Umbilical cord (tissue), 2 donors: ENCODE results near the gene DLX1. TPM values are rescaled to one million over a fixed set of nuclear protein-coding genes. Genes with fewer than 3 reads are reported as not detected.
"Not testable (repeated sequence)": the region's sequence is repeated elsewhere in the genome, so short reads cannot be mapped to it uniquely, and the experiment has no call there.

Experiments
- DNase-seq: peaks from one replicate; pipeline ENCODE4 v3.0.0-alpha.2; 2015; ENCODE audit warnings: low spot score
- total RNA-seq: library from RNA; depleted of rRNA; stranded (reverse); fragments of >200 nt; gene quantifications from one replicate; pipeline ENCODE4 v1.2.3, GENCODE V29; 2014; ENCODE audit warnings: low replicate concordance; ENCODE audit not compliant: insufficient read depth

DLX1 gene
- total RNA-seq, 1 donor from 2014 or later, result 0.48 TPM

DNA sequence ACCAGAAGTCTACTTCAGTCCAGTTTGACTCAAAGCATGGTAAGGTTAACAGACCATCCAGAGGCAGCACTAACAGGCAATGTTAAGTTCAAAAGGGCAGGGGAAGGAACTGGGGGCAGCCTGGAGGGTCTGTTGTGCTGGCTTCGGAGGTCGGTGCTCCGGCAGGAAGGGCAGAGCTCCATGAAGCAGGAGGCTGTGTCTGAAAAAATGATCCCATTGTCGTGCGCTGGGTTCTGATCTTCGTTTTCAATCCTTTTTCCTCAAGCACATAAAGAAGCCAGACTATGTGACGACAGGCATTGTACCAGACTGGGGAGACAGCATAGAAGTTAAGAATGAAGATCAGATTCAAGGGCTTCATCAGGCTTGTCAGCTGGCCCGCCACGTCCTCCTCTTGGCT is 21.9 kb upstream of the DLX1 start:
- no peak for DNase-seq

- DNase-seq, result no peak
Measured at GRCh38 chr2:172065111-172065510, 20.2 kb upstream of the DLX1 start.

- DNase-seq, result no peak
Measured at GRCh38 chr2:172066394-172066886, 18.9 kb upstream of the DLX1 start.

DNA sequence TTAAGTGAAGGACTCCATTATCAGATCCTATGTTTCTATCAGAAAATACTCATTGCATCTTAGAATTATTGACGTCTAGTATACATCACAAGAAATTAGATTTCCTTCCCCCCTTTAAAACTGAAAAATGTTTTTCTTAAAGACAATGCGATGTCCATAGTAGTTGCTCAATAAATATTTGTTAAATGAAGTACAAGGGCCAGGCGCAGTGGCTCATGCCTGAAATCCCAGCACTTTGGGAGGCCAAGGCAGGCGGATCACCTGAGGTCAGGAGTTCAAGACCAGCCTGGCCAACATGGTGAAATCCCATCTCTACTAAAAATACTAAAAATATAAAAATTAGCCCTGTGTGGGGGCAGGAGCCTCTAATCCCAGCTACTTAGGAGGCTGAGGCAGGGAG is 17.4 kb upstream of the DLX1 start:
- DNase-seq, result not testable (repeated sequence)

- DNase-seq, result no peak
Measured at GRCh38 chr2:172070936-172071335, 14.4 kb upstream of the DLX1 start.

GRCh38 chr2:172072303-172072702 is 13.0 kb upstream of the DLX1 start:
- DNase-seq, result no peak

DNA sequence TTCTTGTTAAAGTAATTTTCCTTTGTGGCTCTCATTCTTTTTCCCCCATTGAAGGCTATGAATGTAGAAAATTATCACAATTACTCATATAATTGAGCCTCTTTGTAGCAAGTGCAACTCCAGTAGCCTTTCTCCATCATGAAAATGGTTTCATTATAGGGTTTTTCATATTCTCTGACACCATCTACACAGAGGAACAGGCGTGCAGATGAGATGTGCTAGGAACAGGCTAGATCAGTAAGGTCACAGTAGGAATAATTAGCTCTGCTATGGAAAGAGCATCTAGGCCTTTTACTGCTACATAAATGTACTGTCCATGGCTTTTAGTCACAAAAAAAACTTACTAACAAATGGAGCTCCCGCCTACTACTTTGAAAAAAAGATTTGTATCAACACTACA is 12.6 kb upstream of the DLX1 start:
- DNase-seq, result no peak

DNA sequence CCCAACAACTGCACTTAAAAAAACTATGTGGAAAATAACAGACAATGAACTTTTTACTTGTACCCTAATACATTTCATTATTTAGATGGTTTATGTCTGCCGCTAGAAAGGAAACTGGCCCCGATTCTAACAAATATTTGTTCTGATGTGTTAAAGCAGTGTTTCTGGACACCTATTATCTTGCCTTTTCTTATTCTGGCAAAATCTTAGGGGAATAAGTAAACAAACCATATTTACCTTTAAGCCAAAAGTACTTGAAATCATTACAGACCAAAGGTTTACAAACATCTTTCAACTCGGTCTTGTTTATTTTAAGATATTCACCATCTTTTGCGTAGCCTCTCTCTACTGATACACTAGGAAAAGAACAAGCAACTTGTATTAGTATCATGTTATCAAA is 11.8 kb upstream of the DLX1 start:
- no peak for DNase-seq

GRCh38 chr2:172074254-172074653 is 11.1 kb upstream of the DLX1 start:
- no peak for DNase-seq

GRCh38 chr2:172079416-172079815 is 5.9 kb upstream of the DLX1 start:
- no peak for DNase-seq

GRCh38 chr2:172079838-172080640 is 5.3 kb upstream of the DLX1 start:
- no peak for DNase-seq

DNA sequence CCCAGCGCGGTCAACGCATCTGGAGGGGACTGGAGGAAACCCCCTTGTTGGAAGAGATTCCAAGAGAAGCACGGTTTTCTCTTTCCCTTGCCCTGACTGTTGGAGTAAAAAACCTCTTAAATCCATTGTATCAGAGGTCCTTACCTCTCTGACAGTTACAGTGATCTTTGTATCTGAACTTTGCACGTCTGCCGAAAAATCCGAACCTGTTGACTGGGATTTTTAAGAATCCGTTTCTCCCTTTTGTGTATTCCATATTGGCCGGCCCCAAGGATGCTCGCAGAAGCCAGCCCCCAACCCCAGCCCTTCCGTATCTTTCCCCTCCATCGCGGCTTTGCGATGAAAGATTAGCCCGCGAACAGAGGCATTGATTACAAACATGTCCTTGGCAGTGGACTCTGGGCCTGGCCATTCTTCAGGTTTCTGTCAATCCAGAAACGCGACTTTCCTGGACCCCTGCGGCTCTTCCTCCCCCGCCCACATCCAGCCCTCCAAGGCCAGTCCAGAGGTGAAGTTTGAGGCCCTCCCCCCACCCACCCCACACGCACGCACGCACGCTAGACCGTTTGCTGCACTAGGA is 4.6 kb upstream of the DLX1 start:
- no peak for DNase-seq

- DNase-seq, result no peak
Measured at GRCh38 chr2:172081221-172082022, 3.9 kb upstream of the DLX1 start.

- no peak for DNase-seq
Measured at GRCh38 chr2:172082105-172082943, 3.0 kb upstream of the DLX1 start.

- no peak for DNase-seq
Measured at GRCh38 chr2:172082944-172083627, 2.2 kb upstream of the DLX1 start.

GRCh38 chr2:172083628-172084394 is 1.5 kb upstream of the DLX1 start:
- no peak for DNase-seq

GRCh38 chr2:172084395-172084644 is 987 bp upstream of the DLX1 start:
- DNase-seq, result no peak

GRCh38 chr2:172084645-172085459 is 455 bp upstream of the DLX1 start:
- DNase-seq, result peak; percentile 95
